SW 1271 (cell line): Measurements from ENCODE around the gene FLNB.

Source experiments
- DNase-seq, 2 experiments: peaks; one replicate each; lab custom pipeline; 2025; lab: John Stamatoyannopoulos, UW

Gene FLNB

DNA sequence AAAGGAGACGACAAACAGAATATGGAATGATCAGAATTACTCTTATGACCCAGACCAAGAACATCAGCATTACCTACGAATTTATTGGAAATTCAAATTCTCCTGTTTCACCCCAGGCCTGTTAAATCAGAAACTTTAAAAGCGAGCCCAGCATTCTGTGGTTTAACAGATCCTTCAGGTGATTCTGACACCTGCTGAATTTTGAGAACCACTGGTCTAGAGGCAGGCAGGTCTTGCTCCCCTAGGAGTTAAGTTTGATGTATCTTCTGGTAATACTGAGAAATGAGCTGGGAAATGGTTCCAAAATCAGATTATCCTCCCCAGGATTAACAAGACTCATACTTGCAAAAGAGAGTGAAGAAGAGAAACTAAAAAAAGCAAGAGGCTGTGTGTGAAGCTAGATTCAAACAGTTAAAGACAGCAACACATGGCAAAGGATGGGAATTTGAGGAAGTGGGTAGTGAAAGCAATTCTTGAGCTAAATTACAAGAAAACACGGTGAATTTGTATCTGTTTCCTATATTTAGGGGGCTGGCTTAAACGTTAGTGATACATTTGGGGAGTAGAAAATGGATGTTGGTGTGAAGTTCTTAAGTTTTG lies 66.0 kb downstream of the FLNB start:
- no peak for DNase-seq

GRCh38 chr3:58074997-58075396 lies 66.8 kb downstream of the FLNB start:
- no peak for DNase-seq

- no peak for DNase-seq
Measured at GRCh38 chr3:58077596-58078285, 69.5 kb downstream of the FLNB start.

DNA sequence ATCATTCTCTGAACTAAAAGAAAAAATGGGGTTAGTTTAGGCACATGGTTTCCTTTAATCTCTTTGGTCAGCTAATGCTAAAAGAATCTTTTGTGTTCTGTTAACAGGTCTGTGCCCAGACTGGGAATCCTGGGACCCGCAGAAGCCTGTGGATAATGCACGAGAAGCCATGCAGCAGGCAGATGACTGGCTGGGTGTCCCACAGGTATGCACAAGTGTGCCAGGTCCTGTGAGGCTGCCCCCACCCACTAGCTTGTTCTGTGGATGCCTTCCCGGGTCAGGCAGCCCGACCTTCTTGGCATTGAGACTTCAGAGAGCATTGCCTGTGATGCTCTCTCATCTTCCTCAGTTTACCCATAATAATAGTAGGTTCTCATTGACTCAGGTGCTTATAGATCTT lies 70.4 kb downstream of the FLNB start:
- no peak for DNase-seq

DNA sequence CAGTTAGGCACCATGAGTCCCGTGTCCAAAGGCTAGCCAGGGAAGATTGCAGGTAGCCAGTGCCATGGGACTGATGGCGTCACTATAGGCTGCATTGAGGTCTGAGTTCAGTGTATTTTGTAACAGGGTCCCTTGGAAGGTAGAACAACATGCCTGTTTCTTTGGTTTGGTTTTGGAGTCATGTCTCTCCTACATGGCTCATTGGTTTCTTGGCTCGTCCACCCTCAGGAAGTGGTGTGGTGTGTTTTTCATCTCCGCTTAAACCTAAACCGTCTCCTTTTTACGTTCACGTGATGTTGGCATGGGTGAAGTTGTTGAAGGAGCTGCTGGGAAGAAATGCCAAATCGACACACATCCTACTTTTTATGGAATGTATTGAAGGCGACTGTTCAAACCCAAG lies 71.6 kb downstream of the FLNB start:
- no peak for DNase-seq

GRCh38 chr3:58082047-58082446 lies 73.8 kb downstream of the FLNB start:
- DNase-seq: no peak

DNA sequence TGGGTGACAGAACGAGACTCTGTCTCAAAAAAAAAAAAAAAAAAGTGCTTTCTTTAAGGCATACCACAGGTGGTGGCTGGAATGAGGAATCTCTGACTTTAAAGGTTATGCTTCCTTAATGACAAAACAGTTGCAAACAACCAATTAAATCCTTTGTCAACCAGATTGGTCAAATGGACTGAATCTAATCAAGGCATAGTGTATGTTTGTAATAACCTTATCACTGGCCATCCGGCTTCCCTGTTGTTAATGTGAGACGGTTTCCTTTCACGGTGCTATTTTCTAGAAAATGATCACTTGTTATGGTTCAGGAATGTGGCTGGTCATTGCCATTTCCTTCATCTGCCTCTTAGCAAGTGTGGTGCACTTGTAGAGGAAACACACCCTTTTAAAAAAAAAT lies 75.9 kb downstream of the FLNB start:
- peak in 1 of 2 experiments; percentile 13 for DNase-seq

DNA sequence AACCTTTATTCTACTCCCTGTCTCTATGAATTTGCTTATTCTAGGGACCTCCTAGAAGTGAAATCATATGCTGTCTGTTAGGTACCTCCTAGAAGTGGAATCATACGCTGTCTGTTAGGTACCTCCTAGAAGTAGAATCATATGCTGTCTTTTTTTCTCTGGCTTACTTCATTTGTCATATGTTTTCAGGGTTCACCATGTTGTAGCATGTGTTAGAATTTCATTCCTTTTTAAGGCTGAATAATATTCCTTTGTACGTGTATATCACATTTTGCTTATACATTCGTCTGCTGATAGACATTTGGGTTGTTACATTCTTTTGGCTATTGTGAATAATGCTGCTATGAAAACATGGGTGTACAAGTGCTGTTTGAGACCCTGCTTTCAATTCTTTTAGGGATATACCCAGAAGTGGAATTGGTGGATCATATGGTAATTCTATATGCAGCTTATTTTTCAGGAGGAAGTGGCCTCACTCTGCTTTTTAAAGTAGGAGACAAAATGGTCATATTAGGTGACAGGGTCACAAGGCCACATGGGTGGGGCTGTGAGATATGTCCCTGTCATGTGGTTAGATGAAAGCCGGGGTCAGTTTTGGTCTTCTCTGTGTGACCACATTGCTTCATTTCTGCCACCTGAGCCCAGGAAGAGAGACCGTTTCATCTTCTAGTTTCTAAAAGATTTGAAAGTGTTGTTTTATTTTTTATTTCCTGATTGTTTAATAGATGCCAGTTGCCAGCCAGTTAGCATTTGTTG lies 76.7 kb downstream of the FLNB start:
- DNase-seq: no peak

DNA sequence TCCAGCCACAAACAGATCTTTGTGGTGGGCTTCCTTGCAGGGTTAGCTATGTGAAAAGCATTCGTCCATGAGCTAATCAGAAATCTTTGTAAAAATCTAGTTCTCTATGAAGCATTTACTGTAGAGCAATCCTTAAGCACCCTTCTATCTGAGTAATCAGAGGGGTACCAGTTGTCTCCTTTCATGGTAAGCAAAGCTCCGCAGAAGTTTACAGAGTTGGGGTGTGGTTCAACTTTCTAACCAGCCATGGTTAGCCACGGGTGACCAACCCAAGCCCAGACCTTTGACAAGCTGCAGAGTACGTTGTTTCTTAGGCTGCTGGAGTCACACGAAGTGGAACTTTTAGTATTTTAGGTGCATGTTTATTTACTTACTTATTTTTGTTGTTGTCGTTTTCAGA lies 77.4 kb downstream of the FLNB start:
- DNase-seq: no peak

- DNase-seq: no peak
Measured at GRCh38 chr3:58088501-58088900, 80.3 kb downstream of the FLNB start.

- DNase-seq: no peak
Measured at GRCh38 chr3:58090351-58090750, 82.1 kb downstream of the FLNB start.

DNA sequence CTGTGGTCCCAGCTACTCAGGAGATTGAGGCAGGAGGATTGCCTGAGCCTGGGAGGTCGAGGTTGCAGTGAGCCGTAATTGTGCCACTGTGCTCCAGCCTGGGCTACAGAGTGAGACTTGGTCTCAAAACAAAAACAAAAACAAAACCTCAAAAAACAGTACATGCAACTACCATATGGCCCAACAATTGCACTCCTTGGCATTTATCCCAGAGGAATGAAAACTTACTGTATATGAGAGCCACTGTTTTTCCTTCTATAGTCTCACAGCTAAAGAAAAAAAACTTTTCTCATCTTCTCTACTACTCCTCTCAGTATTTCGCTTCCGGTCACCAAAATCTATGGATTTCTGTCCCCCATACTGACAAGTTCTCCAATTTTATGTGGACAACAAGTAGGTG lies 84.3 kb downstream of the FLNB start:
- DNase-seq: no peak

GRCh38 chr3:58093574-58094195 lies 85.5 kb downstream of the FLNB start:
- DNase-seq: peak in 1 of 2 experiments; percentile 35

DNA sequence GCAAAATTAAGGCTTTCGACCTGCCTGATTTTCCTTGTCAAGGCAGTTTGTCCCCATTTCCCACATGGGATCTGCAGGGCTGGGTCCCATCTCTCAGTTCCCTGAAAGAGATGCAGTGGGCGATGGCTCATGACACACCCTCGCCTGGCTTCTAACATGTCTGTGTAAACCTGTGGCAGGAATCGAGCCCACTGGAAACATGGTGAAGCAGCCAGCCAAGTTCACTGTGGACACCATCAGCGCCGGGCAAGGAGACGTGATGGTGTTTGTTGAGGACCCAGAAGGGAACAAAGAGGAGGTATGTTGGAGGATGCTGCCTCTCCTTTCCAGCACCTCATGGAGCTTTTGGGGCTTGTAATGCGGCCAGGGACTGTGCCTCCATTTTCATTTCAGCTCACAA lies 86.4 kb downstream of the FLNB start:
- DNase-seq: no peak

- no peak for DNase-seq
Measured at GRCh38 chr3:58095603-58096138, 87.4 kb downstream of the FLNB start.

DNA sequence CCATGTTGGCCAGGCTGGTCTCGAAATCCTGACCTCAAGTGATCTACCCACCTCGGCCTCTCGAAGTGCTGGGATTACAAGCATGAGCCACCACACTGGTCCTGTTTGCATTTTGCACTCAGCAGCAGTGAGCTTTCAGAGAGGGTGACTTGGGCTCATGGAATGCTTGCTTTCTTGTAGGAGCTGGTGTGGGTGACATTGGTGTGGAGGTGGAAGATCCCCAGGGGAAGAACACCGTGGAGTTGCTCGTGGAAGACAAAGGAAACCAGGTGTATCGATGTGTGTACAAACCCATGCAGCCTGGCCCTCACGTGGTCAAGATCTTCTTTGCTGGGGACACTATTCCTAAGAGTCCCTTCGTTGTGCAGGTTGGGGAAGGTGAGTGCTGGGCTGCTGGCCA lies 90.3 kb downstream of the FLNB start:
- no peak for DNase-seq

DNA sequence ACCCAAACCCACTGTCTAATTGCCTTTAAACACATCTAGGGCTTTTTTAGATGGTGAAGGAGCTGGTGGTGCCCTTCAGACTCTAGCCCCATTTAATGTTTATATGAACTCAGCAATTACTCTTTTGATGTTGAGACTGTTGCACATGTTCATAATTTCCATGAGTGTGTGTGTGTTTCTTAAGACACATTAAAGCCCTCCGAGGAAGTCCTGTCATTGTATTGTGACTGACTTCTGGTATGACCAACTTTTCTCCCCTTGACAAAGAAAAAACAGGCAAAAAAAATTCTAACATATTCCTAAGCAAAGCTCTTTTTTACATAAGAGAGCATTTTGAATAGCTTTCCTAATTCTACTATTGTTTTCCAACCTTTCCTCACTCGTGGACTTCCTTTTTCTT lies 91.6 kb downstream of the FLNB start:
- no peak for DNase-seq

DNA sequence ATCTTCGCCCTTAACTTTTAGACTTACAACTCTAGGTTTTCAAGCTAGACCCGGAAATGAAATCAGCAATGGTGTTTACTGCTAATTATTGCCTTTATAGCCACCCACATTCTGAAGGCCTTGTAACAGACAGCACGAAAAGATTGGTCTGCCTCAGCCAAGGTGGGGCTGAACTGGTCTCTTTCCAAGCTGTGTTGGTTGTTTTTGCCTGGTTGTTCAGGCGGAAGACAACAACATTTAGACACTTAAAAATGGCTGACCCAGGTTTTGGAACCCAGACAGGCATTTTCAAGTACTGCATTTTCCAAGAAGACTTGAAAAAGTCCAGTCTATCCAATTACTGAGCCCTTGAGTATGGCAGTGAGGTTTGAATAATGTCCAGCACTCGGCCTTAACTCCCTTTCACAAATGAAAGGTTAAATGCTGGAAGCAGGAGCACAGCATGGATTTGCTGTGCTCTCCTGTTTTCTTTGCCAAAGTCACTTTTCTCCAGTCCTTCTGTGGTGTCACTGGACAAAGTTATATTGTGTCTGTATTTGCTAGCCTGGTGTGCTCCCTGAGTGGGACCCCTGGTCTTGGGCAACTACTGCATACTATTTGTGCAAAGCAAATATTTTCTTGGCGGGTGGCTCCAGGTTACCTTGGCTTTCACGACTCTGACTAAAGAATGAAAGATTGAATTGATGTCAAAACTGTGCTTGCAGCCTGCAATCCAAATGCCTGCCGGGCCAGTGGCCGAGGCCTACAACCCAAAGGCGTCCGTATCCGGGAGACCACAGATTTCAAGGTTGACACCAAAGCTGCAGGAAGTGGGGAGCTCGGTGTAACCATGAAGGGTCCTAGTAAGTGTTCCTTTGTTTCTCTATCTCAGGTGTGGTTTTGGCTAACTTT lies 93.5 kb downstream of the FLNB start:
- no peak for DNase-seq

DNA sequence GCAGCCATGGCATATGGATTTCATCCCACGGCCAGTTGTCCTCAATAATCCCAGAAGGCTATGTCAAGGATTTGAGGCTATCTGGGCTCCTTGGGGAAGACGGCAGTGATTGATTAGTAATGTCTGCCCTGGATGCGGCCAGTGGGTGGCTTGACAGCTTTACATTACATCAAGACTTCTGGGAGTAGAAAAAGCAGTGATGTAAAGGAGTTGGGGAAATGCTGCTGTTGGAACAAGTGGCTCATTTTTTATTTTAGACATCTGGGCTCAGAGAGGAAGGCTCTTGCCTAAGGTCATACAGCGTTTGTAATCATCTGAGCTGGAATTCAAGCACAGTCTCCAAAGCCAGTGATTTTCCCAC lies 94.1 kb downstream of the FLNB start:
- DNase-seq: no peak

DNA sequence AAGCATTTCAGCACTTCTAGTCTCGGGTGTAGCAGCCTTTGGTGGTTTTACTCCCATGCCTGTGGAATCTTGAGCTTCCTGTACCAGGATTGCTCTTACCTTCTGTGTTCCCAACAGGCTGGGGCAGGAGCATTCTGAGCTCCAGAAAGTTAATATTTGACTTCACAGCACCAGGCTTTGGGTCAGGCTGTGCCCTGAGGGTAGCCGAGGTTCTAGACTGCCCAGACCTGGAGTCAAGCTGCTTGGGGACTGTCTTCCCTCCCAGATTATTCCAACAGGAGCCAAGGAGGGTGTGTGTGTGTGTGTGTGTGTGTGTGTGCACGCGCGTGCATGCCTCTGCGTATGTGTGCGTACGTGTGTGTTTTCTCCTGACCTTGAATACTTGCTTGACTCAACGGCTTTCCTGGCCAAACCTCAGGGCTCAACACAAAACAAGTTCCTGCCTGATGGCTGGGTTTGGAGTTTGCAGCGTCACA lies 94.8 kb downstream of the FLNB start:
- DNase-seq: no peak

DNA sequence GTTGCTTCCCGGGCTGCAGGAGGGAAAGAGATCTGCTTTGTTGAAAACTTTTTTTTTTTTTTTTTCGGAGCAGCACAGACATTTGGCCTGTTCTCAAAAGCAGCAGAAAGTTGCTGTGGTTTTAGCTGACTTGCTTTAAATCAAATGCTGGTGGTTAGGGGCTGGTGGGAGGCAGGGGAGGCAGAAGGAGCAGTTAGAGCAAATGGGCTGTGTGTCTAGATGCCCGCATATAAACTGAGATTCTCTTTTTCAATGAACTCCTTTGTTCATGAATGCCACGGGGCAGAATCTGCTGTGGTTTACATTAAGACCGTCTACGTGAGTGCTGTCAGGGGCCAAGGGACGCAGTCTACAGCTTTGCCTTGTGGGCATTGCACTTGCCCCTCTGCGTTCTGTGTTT lies 95.9 kb downstream of the FLNB start:
- DNase-seq: no peak

- DNase-seq: no peak
Measured at GRCh38 chr3:58104712-58105111, 96.5 kb downstream of the FLNB start.
